Mononuclear cell (primary cell): ENCODE results near the gene RASAL1. TPM values are rescaled to one million over a fixed set of nuclear protein-coding genes. Genes with fewer than 3 reads are reported as not detected.

Source experiments
- H3K27me3 ChIP-seq: 2 replicates; pipeline ENCODE4 v1.6.0; 2011; ENCODE audit warnings: low read length, control low read depth; ENCODE audit not compliant: insufficient read depth
- H3K4me1 ChIP-seq: 2 replicates; pipeline ENCODE4 v1.5.1; 2011; ENCODE audit warnings: mild to moderate bottlenecking, low read length, control low read depth; ENCODE audit not compliant: insufficient read depth
- H3K4me3 ChIP-seq: 2 replicates; pipeline ENCODE4 v1.5.1; 2011; ENCODE audit warnings: mild to moderate bottlenecking, low read length, moderate library complexity
- H3K9me3 ChIP-seq: 2 replicates; pipeline ENCODE4 v1.5.1; 2011; ENCODE audit warnings: low read depth, mild to moderate bottlenecking, control low read depth, low read length
- total RNA-seq: library from RNA; depleted of rRNA; stranded (reverse); fragments of >200 nt; gene quantifications from one replicate; pipeline ENCODE4 v1.2.3, GENCODE V29; 2012

RASAL1 gene
- 0.10 TPM for total RNA-seq

- H3K27me3 ChIP-seq = peaks cover 2% of the 10 kb centered on the region
- no peak within 1 kb of the TSS for H3K4me3 ChIP-seq
- peaks cover 14% of the 10 kb centered on the region for H3K4me1 ChIP-seq
- no peaks in the 10 kb centered on the region for H3K9me3 ChIP-seq
Observed at GRCh38 chr12:113135178-113136127, at the start of gene RASAL1. TSS of gene RASAL1 (minus strand) at chr12:113135761. CDS start at chr12:113135462, 299 bp downstream.

GRCh38 chr12:113184900-113185179 lies 49.3 kb upstream of the RASAL1 start:
- Histone ChIP-seq H3K9me3 (no peaks in the 10 kb centered on the region), H3K27me3 (no peaks in the 10 kb centered on the region), H3K4me1 (peaks cover 39% of the 10 kb centered on the region), H3K4me3 (peak overlapping the region; percentile 97)

DNA sequence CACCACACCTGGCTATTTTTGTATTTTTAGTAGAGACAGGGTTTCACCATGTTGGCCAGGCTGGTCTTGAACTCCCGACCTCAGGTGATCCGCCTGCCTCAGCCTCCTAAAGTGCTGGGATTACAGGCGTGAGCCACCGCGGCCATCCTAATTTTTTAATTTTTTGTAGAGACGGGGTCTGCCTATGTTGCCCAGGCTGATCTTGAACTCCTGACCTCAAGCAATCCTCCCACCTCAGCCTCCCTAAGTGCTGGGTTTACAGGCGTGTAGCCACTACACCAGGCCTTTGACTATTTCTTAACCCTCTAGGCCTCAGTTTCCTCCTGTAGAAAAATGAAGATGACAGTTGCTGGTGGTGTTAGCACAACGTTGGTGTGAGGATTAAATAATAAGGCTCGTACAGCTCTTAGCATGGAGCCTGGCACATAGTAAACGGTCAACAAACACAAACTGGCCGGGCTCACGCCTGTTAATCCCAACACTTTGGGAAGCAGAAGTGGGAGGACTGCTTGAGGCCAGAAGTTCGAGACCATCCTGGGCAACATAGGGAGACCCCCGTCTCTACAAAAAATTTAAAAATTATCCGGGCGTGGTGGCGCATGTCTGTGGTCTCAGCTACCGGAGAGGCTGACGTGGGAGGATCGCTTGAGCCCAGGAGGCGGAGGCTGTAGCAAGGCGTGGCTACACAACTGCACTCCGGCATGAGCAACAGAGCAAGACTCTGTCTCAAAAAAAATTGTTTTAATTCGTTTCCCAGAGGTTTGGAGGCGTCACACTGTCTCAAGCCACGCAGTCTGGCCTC lies 48.7 kb upstream of the RASAL1 start:
- H3K4me3 ChIP-seq = peak overlapping the region; percentile 97
- H3K9me3 ChIP-seq = no peaks in the 10 kb centered on the region
- no peaks in the 10 kb centered on the region for H3K27me3 ChIP-seq
- H3K4me1 ChIP-seq = peaks cover 39% of the 10 kb centered on the region

- Histone ChIP-seq H3K27me3 (no peaks in the 10 kb centered on the region), H3K9me3 (no peaks in the 10 kb centered on the region), H3K4me3 (no peak overlapping the region), H3K4me1 (peaks cover 39% of the 10 kb centered on the region)
Observed at GRCh38 chr12:113183030-113183589, 47.5 kb upstream of the RASAL1 start.

- no peaks in the 10 kb centered on the region for H3K27me3 ChIP-seq
- H3K9me3 ChIP-seq = no peaks in the 10 kb centered on the region
- peaks cover 30% of the 10 kb centered on the region for H3K4me1 ChIP-seq
- no peak overlapping the region for H3K4me3 ChIP-seq
Observed at GRCh38 chr12:113181975-113182374, 46.4 kb upstream of the RASAL1 start.

DNA sequence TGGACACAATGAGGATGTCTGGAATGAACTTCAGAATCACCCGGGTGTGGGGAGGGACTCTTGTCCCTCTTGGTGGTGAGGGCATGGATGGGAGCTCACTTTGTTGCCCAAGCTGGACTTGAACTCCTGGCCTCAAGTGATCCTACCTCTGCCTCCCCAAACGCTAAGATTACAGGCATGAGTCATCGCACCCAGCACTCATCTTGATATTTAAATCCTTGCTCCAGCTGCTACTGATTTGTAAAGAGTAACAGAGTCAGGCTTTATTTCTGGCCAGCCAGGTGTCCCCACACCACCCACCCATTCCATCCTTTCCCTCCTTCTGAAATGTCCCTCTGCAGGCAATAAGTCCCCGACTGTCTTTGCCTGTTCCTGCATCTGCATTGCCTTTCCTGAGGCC lies 44.8 kb upstream of the RASAL1 start:
- H3K4me1 ChIP-seq = peaks cover 18% of the 10 kb centered on the region
- H3K9me3 ChIP-seq = no peaks in the 10 kb centered on the region
- H3K4me3 ChIP-seq = no peak overlapping the region
- H3K27me3 ChIP-seq = no peaks in the 10 kb centered on the region

DNA sequence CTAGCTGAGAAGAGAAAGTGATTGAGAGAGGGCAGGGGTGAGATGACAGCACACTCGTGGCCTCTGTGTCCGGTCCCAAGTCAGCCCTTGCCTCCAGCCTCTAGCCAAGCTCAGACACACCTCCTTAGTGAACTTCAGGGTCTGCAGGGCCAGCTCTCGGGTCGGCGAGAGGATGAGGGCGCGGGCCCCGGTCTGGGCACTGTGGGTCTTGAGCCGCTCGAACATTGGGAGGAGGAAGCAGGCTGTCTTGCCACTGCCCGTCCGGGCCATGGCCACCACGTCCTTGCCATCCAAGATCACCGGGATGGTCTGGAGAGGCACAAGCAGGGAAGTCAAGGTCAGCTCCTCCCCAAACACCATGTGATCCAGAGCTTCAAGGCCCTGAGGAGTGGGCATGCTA lies 43.5 kb upstream of the RASAL1 start:
- no peaks in the 10 kb centered on the region for H3K27me3 ChIP-seq
- peaks cover 12% of the 10 kb centered on the region for H3K4me1 ChIP-seq
- no peaks in the 10 kb centered on the region for H3K9me3 ChIP-seq
- H3K4me3 ChIP-seq = no peak overlapping the region

DNA sequence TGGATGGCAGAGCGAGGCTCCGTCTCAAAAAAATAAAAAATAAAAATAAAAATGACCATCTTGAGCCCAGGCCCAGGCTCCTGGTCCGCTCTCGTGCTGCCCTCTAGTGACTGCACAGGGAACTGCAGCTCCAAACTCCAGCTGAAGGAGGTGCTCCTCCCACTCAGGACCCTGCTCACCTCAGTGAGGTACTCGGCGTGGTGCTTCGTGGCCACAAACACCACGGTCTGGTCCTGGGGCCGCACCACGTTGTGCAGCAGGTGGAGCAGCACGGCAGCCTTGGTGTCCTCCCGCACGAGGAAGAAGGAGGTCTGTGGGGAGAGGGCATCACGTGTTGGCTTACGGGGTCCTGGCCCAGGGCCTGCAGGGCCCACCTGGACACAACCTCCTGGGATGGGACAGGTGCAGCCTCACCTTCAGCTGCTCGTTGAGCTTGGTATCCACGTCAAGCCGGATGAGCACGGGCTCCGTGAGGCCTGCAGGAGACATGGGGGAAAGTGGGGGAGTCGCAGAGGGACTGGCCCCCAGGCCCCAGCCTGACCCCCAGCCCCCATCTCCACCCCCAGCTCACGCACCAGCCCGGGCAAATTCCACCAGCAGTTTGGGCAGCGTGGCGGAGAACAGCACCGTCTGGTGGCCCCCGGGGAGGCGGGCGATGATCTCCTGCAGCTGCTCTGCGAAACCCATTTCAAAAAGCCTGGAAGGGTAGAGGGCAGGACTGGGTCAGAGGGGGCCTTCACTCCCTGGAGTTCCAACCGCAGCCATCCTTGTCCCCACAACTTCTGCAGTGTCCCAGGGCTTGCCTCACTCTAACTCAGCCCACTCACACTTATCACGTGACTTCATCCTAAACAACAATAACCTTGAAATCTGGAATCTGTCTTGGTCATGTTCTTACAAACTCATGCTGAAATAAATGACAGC lies 39.2 kb upstream of the RASAL1 start:
- H3K4me1 ChIP-seq = no peaks in the 10 kb centered on the region
- H3K27me3 ChIP-seq = no peaks in the 10 kb centered on the region
- H3K4me3 ChIP-seq = no peak overlapping the region
- H3K9me3 ChIP-seq = no peaks in the 10 kb centered on the region

DNA sequence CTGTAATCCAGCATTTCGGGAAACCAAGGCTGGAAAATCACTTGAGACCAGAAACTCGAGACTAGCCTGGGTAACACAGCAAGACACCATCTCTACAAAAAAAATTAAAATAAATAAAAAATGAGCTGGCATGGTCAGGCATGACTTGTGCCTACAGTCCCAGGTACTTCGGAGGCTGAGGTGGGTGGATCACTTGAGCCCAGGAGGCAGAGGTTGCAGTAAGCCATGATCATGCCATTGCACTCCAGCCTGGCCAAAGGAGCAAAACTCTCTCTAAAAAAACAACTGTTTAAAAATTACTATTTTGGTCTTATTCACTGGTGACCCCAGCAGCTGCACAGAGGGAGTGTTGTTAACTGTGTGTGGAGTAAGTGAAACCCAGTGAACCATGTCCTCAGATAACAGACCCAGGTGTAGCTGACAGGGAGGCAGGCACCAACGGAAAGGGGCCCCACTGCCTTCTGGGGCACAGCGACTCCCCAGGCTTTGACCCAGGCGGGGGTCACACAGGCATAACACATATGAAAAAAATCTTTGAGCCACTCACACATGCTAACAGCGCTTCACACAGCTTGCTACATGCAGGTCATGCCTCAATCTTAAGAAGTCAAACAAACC lies 37.6 kb upstream of the RASAL1 start:
- H3K9me3 ChIP-seq = no peaks in the 10 kb centered on the region
- H3K27me3 ChIP-seq = no peaks in the 10 kb centered on the region
- H3K4me3 ChIP-seq = no peak overlapping the region
- no peaks in the 10 kb centered on the region for H3K4me1 ChIP-seq

DNA sequence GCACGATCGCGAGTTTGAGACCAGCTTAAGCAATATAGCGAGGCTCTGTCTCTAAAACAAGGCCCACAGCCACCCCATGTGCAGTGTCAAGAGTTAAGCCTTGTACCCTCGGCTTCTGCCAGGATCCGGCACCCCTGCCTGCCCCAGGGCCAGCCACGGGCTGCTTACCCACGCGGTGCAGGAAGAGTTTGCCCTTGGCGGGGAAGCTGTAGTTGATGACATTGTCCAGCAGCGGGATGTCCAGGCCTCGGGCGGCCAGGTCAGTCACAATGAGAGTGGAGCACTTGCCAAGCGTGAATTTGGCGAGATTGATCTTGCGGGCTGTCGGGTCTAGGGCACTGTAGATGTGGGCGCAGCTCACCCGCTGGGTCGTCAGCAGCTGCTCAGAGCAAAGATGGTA lies 36.6 kb upstream of the RASAL1 start:
- H3K4me1 ChIP-seq = no peaks in the 10 kb centered on the region
- no peak overlapping the region for H3K4me3 ChIP-seq
- H3K9me3 ChIP-seq = no peaks in the 10 kb centered on the region
- no peaks in the 10 kb centered on the region for H3K27me3 ChIP-seq

DNA sequence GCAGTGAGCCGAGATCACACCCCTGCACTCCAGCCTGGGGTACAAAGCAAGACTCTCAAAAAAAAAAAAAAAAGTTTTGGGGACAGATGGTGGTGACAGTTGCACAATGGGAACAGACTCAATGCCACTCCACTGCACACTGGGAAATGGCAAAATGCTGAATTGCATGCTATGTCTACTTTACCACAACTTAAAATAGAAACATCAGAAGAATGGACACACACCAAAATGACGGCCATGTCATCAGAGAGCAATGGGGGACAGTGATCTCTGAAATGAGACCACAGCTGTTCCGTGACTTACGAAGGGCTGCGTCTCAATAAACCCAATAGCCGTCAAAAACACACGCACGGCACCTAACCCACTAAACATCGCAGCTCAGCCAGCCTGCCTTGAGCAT lies 36.0 kb upstream of the RASAL1 start:
- no peaks in the 10 kb centered on the region for H3K9me3 ChIP-seq
- H3K27me3 ChIP-seq = no peaks in the 10 kb centered on the region
- H3K4me3 ChIP-seq = no peak overlapping the region
- H3K4me1 ChIP-seq = no peaks in the 10 kb centered on the region

DNA sequence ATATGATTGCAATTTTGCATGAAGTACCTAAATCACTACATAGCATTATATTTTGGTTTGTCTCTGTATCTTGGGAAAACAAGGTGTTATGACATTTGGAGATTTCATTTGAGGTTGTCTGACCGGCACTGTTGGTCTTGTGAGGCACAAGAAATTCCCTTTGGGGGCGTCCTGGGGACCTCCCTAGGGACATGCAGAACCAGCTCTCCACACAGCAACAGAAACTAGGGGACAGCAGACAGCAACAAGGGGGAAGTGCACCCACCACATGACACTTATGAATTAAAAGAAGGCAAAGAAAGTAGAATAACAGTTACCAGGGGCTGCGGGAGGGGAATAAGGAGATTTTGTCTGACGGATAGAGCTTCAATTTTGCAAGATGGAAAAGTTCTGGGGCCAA lies 35.4 kb upstream of the RASAL1 start:
- Histone ChIP-seq H3K4me3 (no peak overlapping the region), H3K4me1 (no peaks in the 10 kb centered on the region), H3K9me3 (no peaks in the 10 kb centered on the region), H3K27me3 (no peaks in the 10 kb centered on the region)

- no peaks in the 10 kb centered on the region for H3K4me1 ChIP-seq
- H3K4me3 ChIP-seq = no peak overlapping the region
- H3K9me3 ChIP-seq = no peaks in the 10 kb centered on the region
- H3K27me3 ChIP-seq = no peaks in the 10 kb centered on the region
Observed at GRCh38 chr12:113170457-113170856, 34.9 kb upstream of the RASAL1 start.

DNA sequence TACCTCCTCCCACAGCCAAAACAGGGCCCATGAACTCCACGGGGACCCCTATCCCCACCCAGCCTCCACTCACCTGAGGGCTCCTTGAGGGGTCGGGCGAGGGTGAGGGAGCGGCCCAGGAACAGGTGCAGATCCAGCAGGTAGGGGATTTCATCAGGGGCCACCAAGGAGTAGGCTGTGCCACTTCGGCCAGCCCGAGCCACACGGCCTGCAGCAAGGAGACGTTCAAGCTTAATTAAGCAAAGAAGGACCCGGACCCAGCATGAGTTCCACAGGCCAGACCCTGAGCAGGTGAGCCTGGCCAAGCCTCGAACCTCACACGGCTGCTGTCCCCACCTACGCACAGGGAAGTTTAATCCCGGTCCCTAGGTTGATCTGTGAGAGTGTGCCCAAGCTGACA lies 34.1 kb upstream of the RASAL1 start:
- H3K27me3 ChIP-seq = no peaks in the 10 kb centered on the region
- no peaks in the 10 kb centered on the region for H3K4me1 ChIP-seq
- no peak overlapping the region for H3K4me3 ChIP-seq
- no peaks in the 10 kb centered on the region for H3K9me3 ChIP-seq
